AG09309 (cell line): ENCODE data around the gene PLCL2.

Experiments
- DNase-seq: peaks from one replicate; pipeline ENCODE4 v3.0.0-alpha.2; 2010; ENCODE audit warnings: low read depth
- H3K4me3 ChIP-seq: 2 replicates; pipeline ENCODE4 v1.5.1; 2011; ENCODE audit warnings: mild to moderate bottlenecking, low read depth, low read length, moderate library complexity; ENCODE audit not compliant: control insufficient read depth
- TF ChIP-seq, protein P1 (sequence below): IDR thresholded peaks from 2 replicates; pipeline ENCODE4 v1.5.1; 2011; ENCODE audit warnings: mild to moderate bottlenecking, low read depth, low read length, inconsistent platforms; ENCODE audit not compliant: insufficient read depth, control insufficient read depth; ENCODE audit errors: missing control alignments

PLCL2 gene

GRCh38 chr3:16990163-16990562 lies 105.4 kb downstream of the PLCL2 start:
- no peak for DNase-seq
- TF ChIP-seq, protein P1, sequence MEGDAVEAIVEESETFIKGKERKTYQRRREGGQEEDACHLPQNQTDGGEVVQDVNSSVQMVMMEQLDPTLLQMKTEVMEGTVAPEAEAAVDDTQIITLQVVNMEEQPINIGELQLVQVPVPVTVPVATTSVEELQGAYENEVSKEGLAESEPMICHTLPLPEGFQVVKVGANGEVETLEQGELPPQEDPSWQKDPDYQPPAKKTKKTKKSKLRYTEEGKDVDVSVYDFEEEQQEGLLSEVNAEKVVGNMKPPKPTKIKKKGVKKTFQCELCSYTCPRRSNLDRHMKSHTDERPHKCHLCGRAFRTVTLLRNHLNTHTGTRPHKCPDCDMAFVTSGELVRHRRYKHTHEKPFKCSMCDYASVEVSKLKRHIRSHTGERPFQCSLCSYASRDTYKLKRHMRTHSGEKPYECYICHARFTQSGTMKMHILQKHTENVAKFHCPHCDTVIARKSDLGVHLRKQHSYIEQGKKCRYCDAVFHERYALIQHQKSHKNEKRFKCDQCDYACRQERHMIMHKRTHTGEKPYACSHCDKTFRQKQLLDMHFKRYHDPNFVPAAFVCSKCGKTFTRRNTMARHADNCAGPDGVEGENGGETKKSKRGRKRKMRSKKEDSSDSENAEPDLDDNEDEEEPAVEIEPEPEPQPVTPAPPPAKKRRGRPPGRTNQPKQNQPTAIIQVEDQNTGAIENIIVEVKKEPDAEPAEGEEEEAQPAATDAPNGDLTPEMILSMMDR: no peak
- H3K4me3 ChIP-seq: no peak overlapping the region

DNA sequence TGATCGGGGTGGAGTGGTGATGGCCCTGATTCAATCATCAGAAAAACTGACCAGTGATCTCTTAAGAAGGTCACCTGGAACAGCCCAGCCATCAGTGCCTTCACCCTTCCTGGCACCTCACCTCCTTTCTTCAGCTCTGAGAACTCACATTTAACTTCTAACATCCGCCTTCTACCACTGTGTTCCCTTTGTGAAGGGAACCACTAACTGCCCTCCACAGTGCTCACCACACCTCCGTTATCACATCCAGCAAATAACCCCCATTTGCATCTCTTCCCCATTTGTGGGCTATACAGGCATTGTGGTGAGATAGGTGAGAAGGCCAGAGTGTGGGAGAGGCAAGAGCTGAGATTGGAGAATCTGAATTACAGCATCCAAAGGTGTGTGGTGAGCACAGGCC lies 107.4 kb downstream of the PLCL2 start:
- TF ChIP-seq, protein P1: no peak
- DNase-seq: no peak
- H3K4me3 ChIP-seq: no peak overlapping the region

DNA sequence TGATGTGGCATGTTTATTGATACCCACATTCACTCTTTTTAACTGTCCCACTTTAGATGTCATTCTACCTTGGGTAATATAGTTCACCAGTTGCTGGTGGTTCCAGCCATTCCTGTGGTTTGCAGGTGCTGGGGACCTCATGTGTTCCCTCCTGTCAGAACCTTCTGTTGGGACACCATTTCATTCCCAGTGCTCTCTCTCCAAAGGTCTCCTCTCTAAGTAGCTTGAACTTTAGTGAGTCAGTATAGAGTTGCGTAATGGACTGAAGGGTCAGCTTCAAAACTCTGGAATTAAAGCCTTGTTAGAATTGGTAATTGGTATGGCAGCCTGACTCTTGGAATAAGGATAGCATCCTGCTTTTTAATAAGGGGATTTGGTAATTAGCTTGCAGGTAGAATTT lies 108.5 kb downstream of the PLCL2 start:
- DNase-seq: peak; percentile 16
- TF ChIP-seq, protein P1: no peak

GRCh38 chr3:16994854-16995525 lies 110.2 kb downstream of the PLCL2 start:
- DNase-seq: no peak
- TF ChIP-seq, protein P1: no peak

More for the DNA sequence above, 108.5 kb downstream of the PLCL2 start:
- no peak overlapping the region for H3K4me3 ChIP-seq

DNA sequence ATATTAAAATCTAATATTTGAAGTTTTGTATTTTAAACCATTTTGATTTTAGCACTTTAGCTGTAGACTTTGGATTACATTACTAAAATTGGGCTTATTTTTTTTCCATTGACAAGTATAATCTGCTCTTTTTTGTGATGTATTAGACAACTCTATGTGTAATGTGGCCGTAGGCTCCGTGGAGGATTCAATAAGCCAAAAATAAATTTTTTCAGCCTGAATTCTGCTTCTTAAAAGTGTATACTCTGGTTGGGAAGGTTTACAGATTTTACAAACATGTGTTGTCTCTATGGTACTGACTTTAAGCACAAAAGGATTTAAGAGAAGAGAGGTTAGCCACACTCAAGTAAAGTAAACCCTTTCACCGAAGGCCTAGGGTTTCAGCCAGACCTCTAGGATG lies 110.8 kb downstream of the PLCL2 start:
- no peak for DNase-seq

More at GRCh38 chr3:16994854-16995525, 110.2 kb downstream of the PLCL2 start:
- H3K4me3 ChIP-seq: no peak overlapping the region

DNA sequence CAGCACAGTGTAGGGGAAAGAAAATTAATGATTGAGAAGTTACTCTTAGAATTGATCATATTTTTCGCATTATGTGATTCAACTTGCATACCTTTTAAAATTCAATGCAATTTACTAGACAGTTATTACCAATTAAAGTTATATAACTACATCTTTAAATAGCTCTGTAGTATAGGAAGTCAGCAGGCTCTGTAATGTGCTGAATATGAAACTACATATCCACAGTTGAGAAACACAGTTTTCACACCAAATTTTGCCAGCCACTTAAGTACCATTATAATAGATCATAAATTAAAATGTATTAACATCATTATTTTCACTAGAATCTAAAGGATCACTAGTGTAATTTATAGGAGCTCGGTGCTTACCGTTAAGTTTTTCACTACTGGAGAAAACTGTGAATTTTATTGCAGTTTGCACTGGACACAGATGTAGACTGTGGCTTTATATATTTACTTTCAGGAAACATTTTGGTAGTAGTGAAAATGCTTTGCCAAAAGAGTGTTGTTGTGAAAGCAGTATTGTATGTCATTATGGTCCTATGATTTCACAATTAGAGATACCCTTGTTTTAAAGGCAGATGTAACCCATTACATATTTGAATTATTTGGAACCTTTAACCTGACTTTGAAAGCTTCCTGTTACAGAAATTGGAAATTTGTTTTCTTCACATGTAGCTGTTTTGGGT lies 113.6 kb downstream of the PLCL2 start:
- no peak for DNase-seq
- TF ChIP-seq, protein P1: no peak
- no peak overlapping the region for H3K4me3 ChIP-seq

More for the DNA sequence above, 110.8 kb downstream of the PLCL2 start:
- H3K4me3 ChIP-seq: no peak overlapping the region
- TF ChIP-seq, protein P1: no peak
